Upper lobe of right lung (tissue), 1 donor: ENCODE data around the gene SLX9. TPM values are rescaled to one million over a fixed set of nuclear protein-coding genes. Genes with fewer than 3 reads are reported as not detected.

Experiments used
- ATAC-seq: fragments of 200-7000 bp; cut with Tn5 transposase; one replicate; pipeline ENCODE4 v1.9.1; 2020; ENCODE audit warnings: mild to moderate bottlenecking, moderate library complexity
- DNase-seq: peaks from one replicate; pipeline ENCODE4 v3.0.0-alpha.2; 2020
- H3K27ac ChIP-seq: fragments of 200-600 bp; one replicate; pipeline ENCODE4 v1.8.0; 2022
- H3K27me3 ChIP-seq: fragments of 200-600 bp; one replicate; pipeline ENCODE4 v1.8.0; 2022; ENCODE audit warnings: mild to moderate bottlenecking
- H3K36me3 ChIP-seq: fragments of 200-600 bp; one replicate; pipeline ENCODE4 v1.8.0; 2022
- H3K4me1 ChIP-seq: fragments of 200-600 bp; one replicate; pipeline ENCODE4 v1.8.0; 2022
- H3K4me3 ChIP-seq: fragments of 200-600 bp; one replicate; pipeline ENCODE4 v1.8.0; 2022; ENCODE audit warnings: mild to moderate bottlenecking
- H3K9me3 ChIP-seq: fragments of 200-600 bp; one replicate; pipeline ENCODE4 v1.8.0; 2022
- intact Hi-C: fragments of 100-400 bp; cut with DNase I; formaldehyde crosslinking; loops from one replicate; pipeline ENCODE4 v1.11.0; 2022
- total RNA-seq: library from RNA; stranded (reverse); fragmentation: NEBNext Ultra II Directional; extraction: Animal tissue kit (Norgen Biotek cat#: 25700); gene quantifications from one replicate; pipeline ENCODE4 v1.2.1, GENCODE V29; 2021
- TF ChIP-seq, protein P1 (sequence below): fragments of 200-600 bp; IDR thresholded peaks from one replicate; pipeline ENCODE4 v1.8.0; 2022; ENCODE audit warnings: antibody characterized with exemption
- donor health status: DM: no; HTN: yes; CAD: no; lungs with severe emphysema.

The SLX9 gene
- total RNA-seq, 1 donor from 2014 or later = 22.8 TPM

- no peaks in the 10 kb centered on the region for H3K36me3 ChIP-seq
- TF ChIP-seq, protein P1, sequence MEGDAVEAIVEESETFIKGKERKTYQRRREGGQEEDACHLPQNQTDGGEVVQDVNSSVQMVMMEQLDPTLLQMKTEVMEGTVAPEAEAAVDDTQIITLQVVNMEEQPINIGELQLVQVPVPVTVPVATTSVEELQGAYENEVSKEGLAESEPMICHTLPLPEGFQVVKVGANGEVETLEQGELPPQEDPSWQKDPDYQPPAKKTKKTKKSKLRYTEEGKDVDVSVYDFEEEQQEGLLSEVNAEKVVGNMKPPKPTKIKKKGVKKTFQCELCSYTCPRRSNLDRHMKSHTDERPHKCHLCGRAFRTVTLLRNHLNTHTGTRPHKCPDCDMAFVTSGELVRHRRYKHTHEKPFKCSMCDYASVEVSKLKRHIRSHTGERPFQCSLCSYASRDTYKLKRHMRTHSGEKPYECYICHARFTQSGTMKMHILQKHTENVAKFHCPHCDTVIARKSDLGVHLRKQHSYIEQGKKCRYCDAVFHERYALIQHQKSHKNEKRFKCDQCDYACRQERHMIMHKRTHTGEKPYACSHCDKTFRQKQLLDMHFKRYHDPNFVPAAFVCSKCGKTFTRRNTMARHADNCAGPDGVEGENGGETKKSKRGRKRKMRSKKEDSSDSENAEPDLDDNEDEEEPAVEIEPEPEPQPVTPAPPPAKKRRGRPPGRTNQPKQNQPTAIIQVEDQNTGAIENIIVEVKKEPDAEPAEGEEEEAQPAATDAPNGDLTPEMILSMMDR = no peak
- H3K4me3 ChIP-seq = no peak overlapping the region
- peaks cover 14% of the 10 kb centered on the region for H3K27me3 ChIP-seq
- H3K9me3 ChIP-seq = no peaks in the 10 kb centered on the region
- ATAC-seq (no peak), DNase-seq (peak; percentile 53)
- no peak overlapping the region for H3K27ac ChIP-seq
- no peaks in the 10 kb centered on the region for H3K4me1 ChIP-seq
- intact Hi-C loops = no loop called here
Observed at GRCh38 chr21:45013260-45013841, 73.5 kb downstream of the SLX9 start.

DNA sequence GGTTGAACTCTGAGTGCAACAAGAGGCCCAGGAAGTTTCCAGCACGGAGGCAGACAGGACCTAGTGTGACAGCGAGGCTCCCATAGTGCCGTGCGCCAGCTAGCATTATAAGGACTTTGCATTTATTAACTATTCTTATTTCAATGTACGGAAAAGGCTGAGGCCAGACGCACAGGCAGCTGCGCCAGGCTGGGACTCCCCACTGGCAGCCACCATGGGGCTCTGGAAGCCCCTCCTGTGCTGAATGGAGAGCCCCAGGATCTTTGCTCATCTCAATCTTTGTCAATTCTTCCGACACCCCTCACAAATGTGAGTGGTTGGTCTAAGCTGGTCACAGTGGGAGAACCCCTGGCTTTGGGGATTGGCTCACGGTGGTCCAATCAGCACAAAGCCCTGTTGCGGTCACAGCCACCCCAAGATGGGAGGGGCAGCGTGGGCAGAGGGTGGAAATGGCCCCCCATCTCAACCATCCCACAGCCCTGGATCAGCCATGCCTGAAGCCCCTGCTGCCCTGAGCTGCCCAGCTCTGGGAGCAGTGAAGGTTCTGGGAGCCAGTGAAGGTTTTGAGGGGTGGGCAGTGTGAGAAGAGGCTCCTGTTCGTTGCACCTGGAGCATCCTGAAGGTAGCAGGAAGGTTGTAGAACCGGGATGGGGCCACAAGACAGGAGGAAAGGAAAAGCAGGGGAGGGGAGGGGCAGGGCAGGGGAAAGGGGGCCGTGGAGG lies 75.1 kb downstream of the SLX9 start:
- Histone ChIP-seq H3K27ac (no peak overlapping the region), H3K4me3 (no peak overlapping the region), H3K27me3 (peaks cover 16% of the 10 kb centered on the region), H3K4me1 (no peaks in the 10 kb centered on the region), H3K9me3 (no peaks in the 10 kb centered on the region), H3K36me3 (no peaks in the 10 kb centered on the region)
- intact Hi-C loops = no loop called here
- ATAC-seq = no peak
- peak; percentile 40 for DNase-seq
- TF ChIP-seq, protein P1 = no peak

DNA sequence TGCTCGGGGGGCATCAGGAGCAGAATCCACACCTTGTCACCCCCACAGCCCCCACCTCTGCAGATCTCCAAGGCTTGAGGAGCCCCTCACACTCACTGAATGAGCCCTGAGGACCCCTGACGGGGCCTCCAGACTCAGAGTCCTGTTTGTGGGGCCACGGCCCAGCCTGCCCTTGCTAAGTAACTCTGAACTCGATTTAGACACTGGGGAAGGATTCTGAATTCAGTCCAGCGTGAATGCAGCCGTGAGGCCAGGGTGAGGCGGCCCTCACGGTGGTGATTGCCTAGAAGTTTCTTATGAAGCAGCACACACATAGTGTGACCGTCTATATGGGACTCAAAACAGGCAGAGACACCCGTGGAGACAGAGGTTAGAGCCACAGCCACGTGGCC lies 75.6 kb downstream of the SLX9 start:
- no peak for ATAC-seq
- Histone ChIP-seq H3K9me3 (no peaks in the 10 kb centered on the region), H3K27ac (no peak overlapping the region), H3K36me3 (no peaks in the 10 kb centered on the region), H3K4me3 (no peak overlapping the region), H3K4me1 (no peaks in the 10 kb centered on the region), H3K27me3 (peaks cover 16% of the 10 kb centered on the region)
- intact Hi-C loops = no loop called here
- TF ChIP-seq, protein P1 = no peak
- peak; percentile 37 for DNase-seq

- no peak for ATAC-seq
- no peak for DNase-seq
- H3K36me3 ChIP-seq = no peaks in the 10 kb centered on the region
- no peaks in the 10 kb centered on the region for H3K9me3 ChIP-seq
- no peak overlapping the region for H3K4me3 ChIP-seq
- TF ChIP-seq, protein P1 = no peak
- no peaks in the 10 kb centered on the region for H3K4me1 ChIP-seq
- H3K27me3 ChIP-seq = peaks cover 16% of the 10 kb centered on the region
- intact Hi-C loops = no loop called here
- H3K27ac ChIP-seq = no peak overlapping the region
Observed at GRCh38 chr21:45016031-45016405, 76.2 kb downstream of the SLX9 start.

DNA sequence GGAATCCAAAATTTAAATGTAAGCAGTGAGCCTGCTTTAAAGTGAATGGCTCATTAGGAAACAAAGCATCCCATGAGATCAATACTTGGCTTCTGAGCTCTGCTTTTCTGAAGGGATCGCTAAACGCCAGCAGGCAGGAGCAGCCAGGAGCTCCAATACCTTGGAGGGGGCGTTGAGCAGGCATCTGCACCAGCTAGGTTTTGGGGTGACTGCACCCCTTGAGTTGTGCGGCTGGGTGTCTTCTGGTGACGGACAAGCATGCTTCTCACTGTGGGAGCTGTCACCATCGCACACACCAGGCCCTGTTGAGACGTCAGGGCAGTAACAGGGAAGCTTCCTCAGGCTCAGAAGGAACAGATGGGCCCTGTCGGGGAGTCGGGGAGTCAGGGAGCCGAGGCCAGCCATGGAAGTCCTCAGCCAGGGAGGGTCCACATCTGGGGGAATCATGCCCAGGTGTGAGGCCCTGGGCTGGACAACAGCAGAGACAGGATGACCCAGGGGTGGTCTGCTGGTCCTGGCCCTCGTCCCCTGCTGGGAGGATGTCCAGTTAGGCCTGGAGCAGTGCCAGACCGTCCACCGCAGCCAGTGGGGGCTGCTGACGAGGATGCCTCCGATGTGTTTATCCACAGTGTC lies 76.7 kb downstream of the SLX9 start:
- Histone ChIP-seq H3K27ac (no peak overlapping the region), H3K9me3 (no peaks in the 10 kb centered on the region), H3K4me1 (no peaks in the 10 kb centered on the region), H3K36me3 (no peaks in the 10 kb centered on the region), H3K4me3 (no peak overlapping the region), H3K27me3 (peaks cover 16% of the 10 kb centered on the region)
- TF ChIP-seq, protein P1 = no peak
- intact Hi-C loops = no loop called here
- no peak for ATAC-seq
- DNase-seq = peak; percentile 51
